Measurements from ENCODE around the gene MMP20. TPM values are rescaled to one million over a fixed set of nuclear protein-coding genes. Genes with fewer than 3 reads are reported as not detected.

The MMP20 gene
- total RNA-seq, 1 donor from 2014 or later: not detected

GRCh38 chr11:102615077-102615893, 9.8 kb downstream of the MMP20 start:
- DNase-seq (ENCODE audit: low read depth, low spot score): no peak

GRCh38 chr11:102614485-102614884, 10.6 kb downstream of the MMP20 start:
- Mint-ChIP-seq H3K27ac (ENCODE audit: unreplicated experiment) (no peak overlapping the region), H3K4me3 (no peak overlapping the region), H3K9me3 (no peaks in the 10 kb centered on the region), H3K27me3 (ENCODE audit: low read depth) (no peaks in the 10 kb centered on the region), H3K36me3 (ENCODE audit: low read depth) (no peaks in the 10 kb centered on the region), H3K4me1 (peaks cover 21% of the 10 kb centered on the region)
- TF ChIP-seq CTCF (conservative IDR thresholded peaks at IDR 0.05): no peak
- DNase-seq (ENCODE audit: low read depth, low spot score): no peak

More at GRCh38 chr11:102615077-102615893, 9.8 kb downstream of the MMP20 start:
- no peak for TF ChIP-seq CTCF (conservative IDR thresholded peaks at IDR 0.05)
- Mint-ChIP-seq H3K27ac (ENCODE audit: unreplicated experiment) (no peak overlapping the region), H3K4me3 (no peak overlapping the region), H3K36me3 (ENCODE audit: low read depth) (no peaks in the 10 kb centered on the region), H3K4me1 (peaks cover 21% of the 10 kb centered on the region), H3K9me3 (no peaks in the 10 kb centered on the region), H3K27me3 (ENCODE audit: low read depth) (no peaks in the 10 kb centered on the region)

- Mint-ChIP-seq H3K36me3 (ENCODE audit: low read depth) (no peaks in the 10 kb centered on the region), H3K27ac (ENCODE audit: unreplicated experiment) (no peak overlapping the region), H3K4me3 (no peak overlapping the region), H3K27me3 (ENCODE audit: low read depth) (no peaks in the 10 kb centered on the region), H3K9me3 (no peaks in the 10 kb centered on the region), H3K4me1 (peaks cover 21% of the 10 kb centered on the region)
- DNase-seq (ENCODE audit: low read depth, low spot score): no peak
- no peak for TF ChIP-seq CTCF (conservative IDR thresholded peaks at IDR 0.05)
Observed at GRCh38 chr11:102614031-102614430, 11.1 kb downstream of the MMP20 start.

GRCh38 chr11:102613450-102613849, 11.7 kb downstream of the MMP20 start:
- no peak overlapping the region for H3K4me3 Mint-ChIP-seq

GRCh38 chr11:102611291-102611690, 13.8 kb downstream of the MMP20 start:
- Mint-ChIP-seq H3K9me3 (no peaks in the 10 kb centered on the region), H3K36me3 (ENCODE audit: low read depth) (no peaks in the 10 kb centered on the region), H3K4me1 (peaks cover 15% of the 10 kb centered on the region)

More at GRCh38 chr11:102613450-102613849, 11.7 kb downstream of the MMP20 start:
- Mint-ChIP-seq H3K4me1 (peaks cover 21% of the 10 kb centered on the region), H3K9me3 (no peaks in the 10 kb centered on the region), H3K36me3 (ENCODE audit: low read depth) (no peaks in the 10 kb centered on the region), H3K27me3 (ENCODE audit: low read depth) (no peaks in the 10 kb centered on the region), H3K27ac (ENCODE audit: unreplicated experiment) (no peak overlapping the region)
- TF ChIP-seq CTCF (conservative IDR thresholded peaks at IDR 0.05): no peak
- no peak for DNase-seq (ENCODE audit: low read depth, low spot score)

More at GRCh38 chr11:102611291-102611690, 13.8 kb downstream of the MMP20 start:
- H3K27me3 Mint-ChIP-seq (ENCODE audit: low read depth): no peaks in the 10 kb centered on the region
- TF ChIP-seq CTCF (conservative IDR thresholded peaks at IDR 0.05): no peak
- no peak overlapping the region for H3K4me3 Mint-ChIP-seq
- no peak overlapping the region for H3K27ac Mint-ChIP-seq (ENCODE audit: unreplicated experiment)
- no peak for DNase-seq (ENCODE audit: low read depth, low spot score)

Measured in neural crest cell (in vitro differentiated cells).